Inflammatory macrophage (primary cell): ENCODE results near the gene SLC6A19.
"Not testable (repeated sequence)": the region's sequence is repeated elsewhere in the genome, so short reads cannot be mapped to it uniquely, and the experiment has no call there.

Experiments used
- DNase-seq, 2 donors: peaks; one replicate each; pipeline ENCODE4 v3.0.0-alpha.2; 2020 to 2022

SLC6A19 gene

GRCh38 chr5:1245905-1246576, 44.6 kb downstream of the SLC6A19 start:
- DNase-seq = no peak

- peak in 1 of 2 donors; percentile 19 for DNase-seq
These were observed 45.5 kb downstream of the SLC6A19 start for GRCh38 chr5:1246711-1247431.

- no peak for DNase-seq
These were observed 46.4 kb downstream of the SLC6A19 start for GRCh38 chr5:1247811-1248210.

- DNase-seq = no peak
These were observed 48.2 kb downstream of the SLC6A19 start for GRCh38 chr5:1249366-1250280.

DNA sequence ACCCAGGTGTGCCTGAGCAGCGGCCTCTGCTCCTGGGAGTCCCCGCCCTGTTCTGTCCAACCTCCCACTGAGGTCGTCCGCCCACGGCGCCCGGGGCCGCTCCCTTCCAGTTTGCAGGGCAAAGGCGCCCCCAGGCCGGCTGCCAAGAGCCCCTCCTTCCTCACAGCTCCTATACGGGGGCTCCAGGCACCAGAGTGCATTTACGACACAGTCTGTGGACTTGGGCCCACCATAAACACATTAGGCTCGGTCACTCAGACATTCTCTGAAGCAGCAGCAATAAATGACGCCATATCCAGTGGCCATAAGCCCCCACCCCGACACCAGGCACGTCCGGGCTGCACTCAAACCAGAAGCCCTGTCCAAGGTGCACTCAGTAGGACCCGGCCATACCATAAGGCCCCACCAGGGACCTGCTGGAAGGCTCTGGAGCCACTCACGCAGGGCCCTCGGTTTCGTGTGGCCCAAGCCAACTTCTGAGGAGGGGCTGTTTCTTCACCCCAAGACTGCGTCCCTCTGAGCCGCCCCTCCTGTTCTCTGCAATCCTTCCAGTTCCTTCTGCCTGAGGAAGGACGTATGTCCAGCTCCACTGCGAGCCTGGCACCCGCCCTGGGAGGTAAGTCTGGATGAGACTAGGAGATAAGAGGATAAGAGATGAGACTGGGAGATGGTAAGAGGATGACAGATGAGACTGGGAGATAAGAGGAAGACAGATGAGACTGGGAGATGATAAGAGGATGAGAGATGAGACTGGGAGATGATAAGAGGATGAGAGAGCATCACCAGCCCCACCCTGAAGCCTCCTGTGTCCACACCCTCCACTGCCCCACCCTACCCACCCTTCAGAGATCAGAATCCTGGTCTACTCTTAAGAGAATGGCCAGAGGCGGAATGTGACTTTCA, 50.5 kb downstream of the SLC6A19 start:
- DNase-seq = no peak

DNA sequence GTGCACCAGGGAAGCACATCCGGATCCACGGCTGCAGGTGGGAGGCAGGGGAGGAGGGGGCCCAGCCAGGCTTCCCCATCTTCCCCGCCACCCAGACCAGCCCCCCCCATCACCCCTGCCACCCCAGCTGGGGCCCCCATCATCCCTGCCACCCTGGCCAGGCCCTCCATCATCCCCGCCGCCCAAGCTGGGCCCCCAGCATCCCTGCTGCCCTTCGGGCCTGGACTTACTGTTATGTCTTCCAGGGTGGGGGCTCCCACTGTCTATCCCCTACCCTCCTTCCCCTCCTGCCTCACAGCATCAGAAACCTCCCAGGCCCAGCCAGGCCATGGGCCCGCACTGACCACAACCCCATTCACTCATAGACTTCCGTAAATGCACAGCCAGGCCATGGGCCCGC, 51.3 kb downstream of the SLC6A19 start:
- DNase-seq = no peak

GRCh38 chr5:1253456-1254105, 52.2 kb downstream of the SLC6A19 start:
- no peak for DNase-seq

GRCh38 chr5:1254196-1254595, 52.8 kb downstream of the SLC6A19 start:
- DNase-seq = no peak

GRCh38 chr5:1255081-1255561, 53.7 kb downstream of the SLC6A19 start:
- DNase-seq = no peak

- no peak for DNase-seq
These were observed 55.4 kb downstream of the SLC6A19 start for GRCh38 chr5:1256776-1257175.

DNA sequence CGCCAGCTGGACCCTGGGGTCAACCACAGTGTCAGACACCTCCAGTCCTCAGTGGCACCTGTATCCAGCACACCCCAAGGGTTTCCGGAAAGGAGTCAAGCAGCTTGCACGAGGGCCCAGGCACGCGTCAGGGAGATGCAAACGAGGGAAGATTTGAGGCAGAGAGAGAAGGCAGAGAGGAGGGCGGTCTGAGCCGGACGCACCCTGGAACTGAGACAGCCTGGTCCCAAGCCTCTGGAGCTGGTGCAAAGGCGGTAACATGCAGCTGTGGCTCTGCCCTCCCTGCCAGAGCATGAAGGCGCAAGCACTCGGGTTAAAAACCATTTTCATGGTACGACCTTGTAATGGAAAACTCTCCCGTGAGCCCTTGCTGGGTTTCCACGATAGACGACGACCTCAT, 56.0 kb downstream of the SLC6A19 start:
- no peak for DNase-seq

DNA sequence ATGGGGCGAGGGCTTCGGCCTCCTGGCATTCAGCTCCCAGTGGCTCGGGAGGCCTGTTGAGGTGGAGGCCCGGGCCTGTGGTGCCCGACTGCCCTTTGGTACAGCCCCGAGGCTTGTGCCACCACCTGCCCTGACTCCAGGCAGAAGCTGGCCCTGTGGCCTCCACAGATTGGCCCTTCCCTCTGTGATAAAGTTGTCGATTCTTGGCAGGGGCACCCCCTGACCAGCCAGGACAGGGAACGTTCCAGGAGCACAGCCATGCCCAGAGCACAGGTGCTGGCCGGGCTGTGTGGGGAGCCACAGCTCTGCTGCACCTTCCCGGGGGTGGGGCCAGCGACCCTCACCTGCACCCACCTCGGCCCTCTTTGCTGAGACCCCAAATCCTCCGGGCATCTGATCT, 56.4 kb downstream of the SLC6A19 start:
- no peak for DNase-seq

GRCh38 chr5:1259806-1260480, 58.5 kb downstream of the SLC6A19 start:
- no peak for DNase-seq

DNA sequence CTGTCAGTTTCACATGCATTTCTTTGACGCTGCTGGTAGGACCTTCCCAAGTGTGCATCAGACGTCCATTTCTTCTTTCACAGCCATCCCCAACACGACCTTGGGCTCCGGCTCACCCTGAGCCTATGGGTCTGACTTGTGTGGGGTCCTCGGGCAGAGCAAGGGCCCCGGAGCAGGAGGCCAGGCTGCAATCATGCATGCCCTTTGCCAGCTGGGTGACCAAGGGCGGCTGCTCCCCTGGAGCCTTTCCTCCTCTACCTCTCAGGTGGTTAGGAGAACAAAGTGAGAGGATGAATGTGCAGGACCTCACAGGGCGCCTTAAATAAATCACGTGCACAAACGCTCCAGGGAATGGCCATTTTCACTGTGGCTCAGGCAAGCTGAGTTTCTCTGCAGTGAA, 60.2 kb downstream of the SLC6A19 start:
- no peak for DNase-seq

- DNase-seq = no peak
These were observed 61.0 kb downstream of the SLC6A19 start for GRCh38 chr5:1262381-1262780.

GRCh38 chr5:1264211-1264610, 62.8 kb downstream of the SLC6A19 start:
- no peak for DNase-seq

GRCh38 chr5:1265026-1265425, 63.6 kb downstream of the SLC6A19 start:
- no peak for DNase-seq

DNA sequence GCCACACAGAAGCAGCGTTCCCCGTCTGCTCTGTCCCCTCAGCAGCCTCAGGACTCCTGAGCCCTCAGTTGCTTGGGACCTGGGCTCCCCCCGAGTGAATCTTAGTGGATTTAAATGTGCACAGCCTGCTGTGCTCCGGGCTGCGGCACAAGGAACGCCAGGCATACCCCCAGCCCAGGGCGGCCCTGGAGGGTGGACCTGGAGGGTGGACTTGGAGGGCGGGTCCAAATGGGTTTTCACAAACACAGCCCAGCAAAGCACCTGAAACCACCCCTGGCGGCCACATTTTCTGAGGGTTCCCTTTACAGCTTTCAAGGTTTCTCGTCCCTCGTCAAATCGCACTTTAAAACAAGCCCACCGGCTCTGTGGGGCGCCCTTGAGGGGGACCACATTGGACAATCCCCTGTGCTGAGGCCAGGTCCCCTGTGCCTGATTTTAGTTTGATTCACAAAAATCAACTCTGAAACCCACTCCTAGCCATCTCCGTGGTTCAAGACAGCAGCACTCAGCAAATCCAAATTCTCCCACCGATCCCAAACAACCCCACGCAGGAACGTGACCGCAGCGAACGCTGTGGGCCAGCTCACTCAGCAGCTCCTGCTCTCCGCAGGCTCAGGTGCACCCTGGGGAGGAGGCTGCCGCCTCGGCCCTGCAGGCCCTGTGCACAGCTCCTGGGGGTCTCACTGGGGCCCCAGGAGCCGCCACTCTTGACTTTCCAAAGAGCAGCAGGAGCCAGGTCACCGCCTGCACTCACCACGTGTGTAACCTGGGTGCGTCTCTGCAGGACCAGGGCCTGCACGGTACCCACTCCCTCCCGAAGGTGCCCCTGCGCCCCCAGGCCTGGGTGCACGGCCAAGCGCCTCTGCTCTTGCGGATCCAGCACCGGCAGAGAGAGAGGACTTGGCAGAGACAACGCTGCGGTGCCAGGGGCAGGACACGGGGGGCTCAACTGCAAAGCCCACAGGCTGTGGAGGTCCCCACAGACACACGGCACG, 64.4 kb downstream of the SLC6A19 start:
- no peak for DNase-seq

GRCh38 chr5:1266791-1267190, 65.4 kb downstream of the SLC6A19 start:
- no peak for DNase-seq

DNA sequence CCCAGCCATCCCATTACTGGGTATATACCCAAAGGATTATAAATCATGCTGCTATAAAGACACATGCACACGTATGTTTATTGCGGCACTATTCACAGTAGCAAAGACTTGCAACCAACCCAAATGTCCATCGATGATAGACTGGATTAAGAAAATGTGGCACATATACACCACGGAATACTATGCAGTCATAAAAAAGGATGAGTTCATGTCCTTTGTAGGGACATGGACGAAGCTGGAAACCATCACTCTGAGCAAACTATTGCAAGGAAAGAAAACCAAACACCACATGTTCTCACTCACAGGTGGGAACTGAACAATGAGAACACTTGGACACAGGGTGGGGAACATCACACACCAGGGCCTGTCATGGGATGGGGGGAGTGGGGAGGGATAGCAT, 66.1 kb downstream of the SLC6A19 start:
- not testable (repeated sequence) for DNase-seq
